Transverse colon (tissue), 3 donors: Measurements from ENCODE around the gene OLFML2A.
"Not testable (repeated sequence)": the region's sequence is repeated elsewhere in the genome, so short reads cannot be mapped to it uniquely, and the experiment has no call there.

ENCODE experiments used
- CTCF ChIP-seq, 5 experiments: fragments of 200-600 bp in 3 of 5; fragments of 450-650 bp in 2 of 5; sonication (generic) in 3 of 5; IDR thresholded peaks; 1 replicate in 2 of 5; 2 replicates in 3 of 5; pipeline ENCODE4 v1.5.1; 2016 to 2017; ENCODE audit warnings: antibody characterized with exemption in 5 of 5, inconsistent platforms in 3 of 5, mild to moderate bottlenecking in 2 of 5, moderate library complexity in 1 of 5
- EP300 ChIP-seq: sonication (generic); formaldehyde crosslinking; IDR thresholded peaks from one replicate; pipeline ENCODE4 v1.6.1; 2017; ENCODE audit warnings: antibody characterized with exemption, low read depth
- POLR2A ChIP-seq: fragments of 450-650 bp; IDR thresholded peaks from one replicate; pipeline ENCODE4 v1.6.1; 2016; ENCODE audit warnings: antibody characterized with exemption, mild to moderate bottlenecking, moderate library complexity

- not testable (repeated sequence) for TF ChIP-seq POLR2A; EP300; CTCF (IDR thresholded peaks at IDR 0.05)
Observed at GRCh38 chr9:124846467-124846866, 69.5 kb downstream of the OLFML2A start.
